ENCODE measurements around the gene ZNF784. TPM values are rescaled to one million over a fixed set of nuclear protein-coding genes. Genes with fewer than 3 reads are reported as not detected.

The ZNF784 gene
- total RNA-seq, 2 donors from 2014 or later = 7.2 to 10.7 TPM

- no peaks in the 10 kb centered on the region for H3K9me3 ChIP-seq (ENCODE audit: control insufficient read depth, low read length)
- H3K4me3 ChIP-seq (ENCODE audit: low read length) = no peak overlapping the region
- no peaks in the 10 kb centered on the region for H3K4me1 ChIP-seq (ENCODE audit: control insufficient read depth, insufficient read depth, low read length)
- H3K9ac ChIP-seq (ENCODE audit: extremely low read depth, low read length, poor library complexity, severe bottlenecking) = no peak overlapping the region
- H3K27ac Mint-ChIP-seq = no peak overlapping the region
- peaks cover 2% of the 10 kb centered on the region for H3K4me1 Mint-ChIP-seq
- peak overlapping the region; percentile 11 for H3K27ac ChIP-seq (ENCODE audit: low read depth, low read length)
- H3K27me3 ChIP-seq (ENCODE audit: control insufficient read depth, insufficient read depth, low read length, poor library complexity, severe bottlenecking) = no peaks in the 10 kb centered on the region
- WGBS, 2 experiments (ENCODE audit: insufficient coverage in 1 of 2, insufficient read length in 1 of 2) = 93 to 96% methylated on average over 2 to 3 of the region's 3 CpGs
- H3K4me3 Mint-ChIP-seq = no peak overlapping the region
- DNase-seq = no peak
- peaks cover 20% of the 10 kb centered on the region for H3K36me3 ChIP-seq (ENCODE audit: control insufficient read depth, insufficient read depth, low read length)
- peaks cover 27% of the 10 kb centered on the region for H3K36me3 Mint-ChIP-seq (ENCODE audit: low read depth)
- no peaks in the 10 kb centered on the region for H3K27me3 Mint-ChIP-seq (ENCODE audit: insufficient read depth)
- TF ChIP-seq CTCF (conservative IDR thresholded peaks at IDR 0.05) = no peak
- no peaks in the 10 kb centered on the region for H3K9me3 Mint-ChIP-seq
Observed at GRCh38 chr19:55619286-55619685, 5.1 kb downstream of the ZNF784 start.

DNA sequence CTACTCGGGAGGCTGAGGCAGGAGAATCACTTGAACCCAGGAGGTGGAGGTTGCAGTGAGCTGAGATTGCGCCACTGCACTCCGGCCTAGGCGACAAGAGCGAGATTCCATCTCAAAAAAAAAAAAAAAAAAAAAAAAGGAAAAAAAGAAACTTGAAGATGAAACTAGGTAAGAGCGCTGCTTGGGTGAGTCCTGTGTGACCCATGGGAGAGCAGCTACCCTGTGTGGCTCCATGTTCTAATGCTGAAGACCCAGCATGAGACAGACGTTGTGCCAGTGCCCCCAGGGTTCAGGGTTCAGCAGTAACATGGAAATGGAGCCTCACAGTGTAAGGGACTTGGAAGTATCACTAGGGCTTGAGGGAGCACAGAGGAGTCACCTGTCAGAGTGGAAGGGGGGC is 5.9 kb downstream of the ZNF784 start:
- H3K4me3 Mint-ChIP-seq = no peak overlapping the region

DNA sequence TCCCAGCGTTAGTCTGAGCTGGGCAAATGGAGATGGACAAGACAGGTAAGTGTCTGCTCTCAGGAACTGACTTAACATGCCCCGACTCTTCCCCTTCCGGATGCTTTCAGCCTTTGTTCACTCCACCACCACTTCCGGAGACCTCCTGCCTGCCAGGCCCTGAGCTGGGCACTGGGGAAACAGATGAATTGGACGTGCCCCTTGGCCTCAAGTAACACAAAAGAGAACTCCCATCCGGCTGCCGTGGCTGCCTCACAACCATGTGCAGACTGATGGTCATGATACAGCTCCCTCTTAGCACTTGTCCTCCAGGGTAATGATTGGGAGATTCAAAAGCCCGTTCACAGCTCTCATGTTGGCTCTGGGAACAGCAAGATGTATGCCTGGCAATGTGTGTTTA is 6.9 kb downstream of the ZNF784 start:
- no peak overlapping the region for H3K27ac Mint-ChIP-seq
- no peaks in the 10 kb centered on the region for H3K9me3 Mint-ChIP-seq
- peaks cover 35% of the 10 kb centered on the region for H3K36me3 Mint-ChIP-seq (ENCODE audit: low read depth)
- H3K4me3 ChIP-seq (ENCODE audit: low read length) = no peak overlapping the region
- no peak overlapping the region for H3K9ac ChIP-seq (ENCODE audit: extremely low read depth, low read length, poor library complexity, severe bottlenecking)
- no peaks in the 10 kb centered on the region for H3K4me1 ChIP-seq (ENCODE audit: control insufficient read depth, insufficient read depth, low read length)
- no peak for DNase-seq
- H3K9me3 ChIP-seq (ENCODE audit: control insufficient read depth, low read length) = no peaks in the 10 kb centered on the region
- no peaks in the 10 kb centered on the region for H3K27me3 ChIP-seq (ENCODE audit: control insufficient read depth, insufficient read depth, low read length, poor library complexity, severe bottlenecking)
- no peak for TF ChIP-seq CTCF (conservative IDR thresholded peaks at IDR 0.05)
- H3K4me3 Mint-ChIP-seq = no peak overlapping the region
- peak overlapping the region; percentile 38 for H3K27ac ChIP-seq (ENCODE audit: low read depth, low read length)
- 91 to 94% methylated on average over 5 to 8 of the region's 8 CpGs for WGBS, 2 experiments (ENCODE audit: insufficient coverage in 1 of 2, insufficient read length in 1 of 2)
- H3K27me3 Mint-ChIP-seq (ENCODE audit: insufficient read depth) = no peaks in the 10 kb centered on the region
- peaks cover 20% of the 10 kb centered on the region for H3K36me3 ChIP-seq (ENCODE audit: control insufficient read depth, insufficient read depth, low read length)
- H3K4me1 Mint-ChIP-seq = no peaks in the 10 kb centered on the region

More for the DNA sequence above, 5.9 kb downstream of the ZNF784 start:
- H3K9me3 ChIP-seq (ENCODE audit: control insufficient read depth, low read length) = no peaks in the 10 kb centered on the region
- 96% methylated on average over 4 to 7 of the region's 7 CpGs for WGBS, 2 experiments (ENCODE audit: insufficient coverage in 1 of 2, insufficient read length in 1 of 2)
- Mint-ChIP-seq H3K36me3 (ENCODE audit: low read depth) (peaks cover 28% of the 10 kb centered on the region), H3K4me1 (no peaks in the 10 kb centered on the region), H3K27me3 (ENCODE audit: insufficient read depth) (no peaks in the 10 kb centered on the region), H3K27ac (no peak overlapping the region), H3K9me3 (no peaks in the 10 kb centered on the region)
- no peak overlapping the region for H3K27ac ChIP-seq (ENCODE audit: low read depth, low read length)
- no peak for TF ChIP-seq CTCF (conservative IDR thresholded peaks at IDR 0.05)
- no peak overlapping the region for H3K9ac ChIP-seq (ENCODE audit: extremely low read depth, low read length, poor library complexity, severe bottlenecking)
- no peak for DNase-seq
- no peak overlapping the region for H3K4me3 ChIP-seq (ENCODE audit: low read length)
- no peaks in the 10 kb centered on the region for H3K27me3 ChIP-seq (ENCODE audit: control insufficient read depth, insufficient read depth, low read length, poor library complexity, severe bottlenecking)
- H3K4me1 ChIP-seq (ENCODE audit: control insufficient read depth, insufficient read depth, low read length) = no peaks in the 10 kb centered on the region
- peaks cover 20% of the 10 kb centered on the region for H3K36me3 ChIP-seq (ENCODE audit: control insufficient read depth, insufficient read depth, low read length)

Data from endodermal cell (in vitro differentiated cells).